NCI-H345 (cell line): ENCODE data around the gene HSF4.

ENCODE experiments used
- DNase-seq: peaks from one replicate; lab custom pipeline; 2025; lab: John Stamatoyannopoulos, UW

Gene HSF4

GRCh38 chr16:67201411-67202345, 37.1 kb downstream of the HSF4 start:
- no peak for DNase-seq

- DNase-seq = no peak
Measured at GRCh38 chr16:67202426-67202825, 37.9 kb downstream of the HSF4 start.

- no peak for DNase-seq
Measured at GRCh38 chr16:67202956-67203493, 38.5 kb downstream of the HSF4 start.

GRCh38 chr16:67204076-67204475, 39.5 kb downstream of the HSF4 start:
- no peak for DNase-seq

GRCh38 chr16:67206129-67206837, 41.7 kb downstream of the HSF4 start:
- no peak for DNase-seq

- DNase-seq = no peak
Measured at GRCh38 chr16:67206838-67207248, 42.3 kb downstream of the HSF4 start.

- DNase-seq = no peak
Measured at GRCh38 chr16:67207249-67208091, 42.9 kb downstream of the HSF4 start.

GRCh38 chr16:67208154-67208896, 43.8 kb downstream of the HSF4 start:
- no peak for DNase-seq

- DNase-seq = no peak
Measured at GRCh38 chr16:67209565-67209964, 45.0 kb downstream of the HSF4 start.

- no peak for DNase-seq
Measured at GRCh38 chr16:67210069-67210937, 45.8 kb downstream of the HSF4 start.

GRCh38 chr16:67211674-67212073, 47.1 kb downstream of the HSF4 start:
- no peak for DNase-seq

- DNase-seq = no peak
Measured at GRCh38 chr16:67212766-67213165, 48.2 kb downstream of the HSF4 start.

- no peak for DNase-seq
Measured at GRCh38 chr16:67213197-67214019, 48.9 kb downstream of the HSF4 start.

GRCh38 chr16:67215706-67216105, 51.2 kb downstream of the HSF4 start:
- DNase-seq = no peak

- no peak for DNase-seq
Measured at GRCh38 chr16:67216612-67217490, 52.3 kb downstream of the HSF4 start.
